HG02943 (cell line): ENCODE measurements around the gene CEP97.
"Not testable (repeated sequence)": the region's sequence is repeated elsewhere in the genome, so short reads cannot be mapped to it uniquely, and the experiment has no call there.

Experiments used
- ATAC-seq: cut with Tn5 transposase; IDR thresholded peaks from one replicate; pipeline ENCODE4 v1.9.1; 2021; ENCODE audit warnings: mild to moderate bottlenecking, low read depth, moderate library complexity; ENCODE audit not compliant: unreplicated experiment

CEP97 gene, protein sequence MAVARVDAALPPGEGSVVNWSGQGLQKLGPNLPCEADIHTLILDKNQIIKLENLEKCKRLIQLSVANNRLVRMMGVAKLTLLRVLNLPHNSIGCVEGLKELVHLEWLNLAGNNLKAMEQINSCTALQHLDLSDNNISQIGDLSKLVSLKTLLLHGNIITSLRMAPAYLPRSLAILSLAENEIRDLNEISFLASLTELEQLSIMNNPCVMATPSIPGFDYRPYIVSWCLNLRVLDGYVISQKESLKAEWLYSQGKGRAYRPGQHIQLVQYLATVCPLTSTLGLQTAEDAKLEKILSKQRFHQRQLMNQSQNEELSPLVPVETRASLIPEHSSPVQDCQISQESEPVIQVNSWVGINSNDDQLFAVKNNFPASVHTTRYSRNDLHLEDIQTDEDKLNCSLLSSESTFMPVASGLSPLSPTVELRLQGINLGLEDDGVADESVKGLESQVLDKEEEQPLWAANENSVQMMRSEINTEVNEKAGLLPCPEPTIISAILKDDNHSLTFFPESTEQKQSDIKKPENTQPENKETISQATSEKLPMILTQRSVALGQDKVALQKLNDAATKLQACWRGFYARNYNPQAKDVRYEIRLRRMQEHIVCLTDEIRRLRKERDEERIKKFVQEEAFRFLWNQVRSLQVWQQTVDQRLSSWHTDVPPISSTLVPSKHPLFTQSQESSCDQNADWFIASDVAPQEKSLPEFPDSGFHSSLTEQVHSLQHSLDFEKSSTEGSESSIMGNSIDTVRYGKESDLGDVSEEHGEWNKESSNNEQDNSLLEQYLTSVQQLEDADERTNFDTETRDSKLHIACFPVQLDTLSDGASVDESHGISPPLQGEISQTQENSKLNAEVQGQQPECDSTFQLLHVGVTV

GRCh38 chr3:101724329-101725193 is at the start of gene CEP97:
CEP97 (plus strand) TSS chr3:101724614; CDS start chr3:101724677, 63 bp downstream.
- peak; percentile 87 for ATAC-seq

- ATAC-seq = no peak
These were observed 48.7 kb upstream of the CEP97 start for GRCh38 chr3:101675709-101676215.

DNA sequence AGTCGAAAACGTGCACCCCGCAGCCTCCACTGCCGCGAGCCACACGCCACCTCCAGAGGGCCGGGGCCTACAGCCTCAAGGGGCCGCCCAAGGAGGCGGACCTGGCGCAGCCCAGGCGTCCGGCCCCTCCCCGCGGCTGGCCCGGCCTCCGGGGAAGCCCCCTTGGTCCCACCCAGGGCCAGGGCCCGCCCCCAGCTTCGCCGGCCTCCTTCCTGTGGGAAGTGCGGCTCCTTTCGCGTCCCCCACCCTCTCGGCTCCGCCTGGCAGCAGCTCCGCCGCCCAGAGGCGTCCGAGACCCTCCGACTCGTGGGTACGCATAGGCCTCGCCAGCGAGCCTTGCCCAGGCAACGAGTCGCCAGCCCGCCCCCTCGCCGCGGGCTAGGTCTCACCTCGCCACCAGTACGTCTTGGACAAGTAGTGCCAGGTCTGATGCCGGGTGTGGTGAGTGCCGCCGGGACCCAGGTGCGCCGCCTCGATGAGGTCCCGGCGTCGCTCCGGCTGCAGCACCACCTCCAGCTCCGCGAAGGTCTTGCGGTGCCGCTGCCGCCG is 48.1 kb upstream of the CEP97 start:
- ATAC-seq = peak; percentile 83

GRCh38 chr3:101676765-101677435 is 47.5 kb upstream of the CEP97 start, which contains the start of gene ZBTB11:
ZBTB11 (minus strand) TSS chr3:101677132; CDS start chr3:101676914, 218 bp downstream.
- peak; percentile 76 for ATAC-seq

DNA sequence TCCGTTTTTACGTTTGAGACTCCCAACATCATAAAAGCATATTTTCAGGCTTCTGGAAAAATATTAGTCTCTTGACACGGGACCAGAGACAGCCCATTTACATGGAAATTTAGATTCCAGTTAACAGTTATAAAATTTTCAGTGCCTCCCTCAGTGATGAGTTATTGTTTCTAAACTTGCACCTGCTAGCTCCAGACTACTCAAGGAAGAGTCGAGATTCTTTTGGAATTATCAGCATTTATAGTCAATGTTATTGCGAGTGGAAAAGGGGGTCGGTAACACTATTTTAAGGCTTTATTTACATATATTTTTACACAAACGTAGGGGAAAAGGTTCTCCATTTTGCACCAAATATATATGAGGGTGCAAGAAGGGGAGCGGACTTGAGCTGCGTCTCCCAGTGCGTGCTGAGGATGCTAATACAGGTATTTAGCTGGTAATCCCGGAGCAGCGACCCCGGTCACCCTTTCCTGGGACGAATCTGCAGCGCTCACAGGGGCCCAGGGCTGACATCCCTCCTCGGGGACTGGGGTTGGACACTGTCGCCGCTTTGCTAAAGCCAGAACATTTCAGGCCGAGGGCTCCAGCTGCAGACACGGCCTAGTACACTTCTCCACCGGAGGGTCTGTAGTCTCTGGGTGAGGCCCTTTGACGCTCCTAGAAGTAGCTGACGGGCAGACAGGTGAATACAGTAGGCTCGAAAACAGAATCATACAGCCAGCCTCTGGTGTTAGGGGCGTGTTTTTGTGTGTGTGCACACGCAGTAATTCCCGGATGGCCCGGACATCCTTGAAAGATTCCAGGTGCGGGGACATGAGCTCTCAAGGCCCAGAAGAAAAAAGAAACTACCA is 46.8 kb upstream of the CEP97 start:
- ATAC-seq = no peak

DNA sequence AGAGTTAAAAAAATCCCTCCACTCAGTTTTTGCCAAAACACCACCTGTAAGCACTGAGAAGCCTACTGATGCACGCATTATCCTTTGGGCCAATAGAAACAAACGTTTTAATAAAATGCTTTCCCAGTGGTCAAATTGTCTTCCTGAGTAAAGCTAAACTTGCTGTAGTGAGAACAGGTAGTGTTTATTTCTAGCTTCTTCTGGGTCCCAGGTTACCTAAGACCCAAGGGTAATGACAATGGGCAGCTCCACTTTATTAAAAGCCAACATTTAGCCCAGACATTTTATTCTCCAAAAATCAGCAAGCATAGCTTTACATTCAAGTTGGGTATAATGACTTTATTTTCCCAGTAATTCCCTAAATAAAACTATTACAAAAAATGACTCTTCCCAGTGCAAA is 45.6 kb upstream of the CEP97 start:
- not testable (repeated sequence) for ATAC-seq

GRCh38 chr3:101680466-101680865 is 43.9 kb upstream of the CEP97 start:
- ATAC-seq = no peak

DNA sequence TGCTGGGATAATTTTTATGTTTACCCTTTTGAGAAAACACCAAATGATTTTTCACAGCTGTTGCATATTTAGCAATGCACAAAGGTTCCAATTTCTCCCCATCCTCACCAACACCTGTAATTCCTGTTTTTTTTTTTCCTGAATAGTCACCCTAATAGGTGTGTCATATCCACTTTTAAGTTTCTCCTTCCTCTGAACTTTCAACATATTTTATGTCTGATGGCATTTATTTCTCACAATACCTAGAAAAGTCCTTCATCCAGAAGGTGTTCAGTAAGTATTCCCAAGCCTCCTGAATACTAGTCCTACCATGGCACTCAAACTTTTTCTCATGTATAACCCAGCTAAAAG is 39.4 kb upstream of the CEP97 start:
- ATAC-seq = no peak

GRCh38 chr3:101685870-101686307 is 38.5 kb upstream of the CEP97 start:
- ATAC-seq = peak; percentile 2

- no peak for ATAC-seq
These were observed 37.1 kb upstream of the CEP97 start for GRCh38 chr3:101687142-101687931.

- ATAC-seq = no peak
These were observed 35.1 kb upstream of the CEP97 start for GRCh38 chr3:101689286-101689685.

DNA sequence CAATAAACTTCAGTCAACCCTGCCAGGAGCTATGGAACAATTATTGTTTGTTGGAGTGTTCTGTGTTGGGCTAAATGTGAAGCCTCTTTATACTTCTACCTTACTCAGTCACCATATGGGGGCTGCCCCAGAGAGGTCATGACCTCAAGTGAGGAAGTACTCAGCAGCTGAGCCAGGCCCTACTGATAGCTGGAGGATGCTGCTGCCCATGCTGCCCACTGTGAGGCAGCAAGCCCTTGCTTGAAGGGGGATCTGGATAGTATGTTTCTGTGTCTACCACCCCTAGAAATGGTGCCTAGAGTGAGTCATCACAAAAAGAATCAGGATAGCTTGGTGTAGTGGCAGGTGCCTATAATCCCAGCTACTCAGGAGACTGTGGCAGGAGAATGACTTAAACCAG is 33.4 kb upstream of the CEP97 start:
- ATAC-seq = no peak

- not testable (repeated sequence) for ATAC-seq
These were observed 32.4 kb upstream of the CEP97 start for GRCh38 chr3:101691685-101692671.

- peak; percentile 83 for ATAC-seq
These were observed 30.9 kb upstream of the CEP97 start for GRCh38 chr3:101693540-101693939.

GRCh38 chr3:101694836-101695235 is 29.6 kb upstream of the CEP97 start:
- ATAC-seq = not testable (repeated sequence)

DNA sequence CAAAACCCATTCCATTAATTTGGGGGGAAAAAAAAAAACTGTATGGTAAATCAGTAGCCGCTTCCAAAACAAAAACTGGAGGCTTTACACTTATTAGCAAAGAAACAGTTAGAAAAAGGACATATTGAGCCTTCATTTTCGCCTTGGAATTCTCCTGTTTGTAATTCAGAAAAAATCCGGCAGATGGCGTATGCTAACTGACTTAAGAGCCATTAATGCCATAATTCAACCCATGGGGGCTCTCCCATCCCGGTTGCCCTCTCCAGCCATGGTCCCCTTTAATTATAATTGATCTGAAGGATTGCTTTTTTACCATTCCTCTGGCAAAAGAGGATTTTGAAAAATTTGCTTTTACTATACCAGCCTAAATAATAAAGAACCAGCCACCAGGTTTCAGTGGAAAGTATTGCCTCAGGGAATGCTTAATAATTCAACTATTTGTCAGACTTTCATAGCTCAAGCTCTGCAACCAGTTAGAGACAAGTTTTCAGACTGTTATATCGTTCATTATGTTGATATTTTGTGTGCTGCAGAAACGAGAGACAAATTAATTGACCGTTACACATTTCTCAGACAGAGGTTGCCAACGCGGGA is 28.5 kb upstream of the CEP97 start:
- no peak for ATAC-seq
